ENCODE results near the gene PPM1A.

PPM1A gene

GRCh38 chr14:60225265-60225664 lies 23.8 kb upstream of the PPM1A start:
- in situ Hi-C loops (cut with MboI; ENCODE audit: low sequenced_read_pairs): no loop called here

- in situ Hi-C loops (cut with MboI; ENCODE audit: low sequenced_read_pairs): no loop called here
Measured at GRCh38 chr14:60226298-60226697, 22.7 kb upstream of the PPM1A start.

GRCh38 chr14:60227291-60227690 lies 21.7 kb upstream of the PPM1A start:
- in situ Hi-C loops (cut with MboI; ENCODE audit: low sequenced_read_pairs): no loop called here

DNA sequence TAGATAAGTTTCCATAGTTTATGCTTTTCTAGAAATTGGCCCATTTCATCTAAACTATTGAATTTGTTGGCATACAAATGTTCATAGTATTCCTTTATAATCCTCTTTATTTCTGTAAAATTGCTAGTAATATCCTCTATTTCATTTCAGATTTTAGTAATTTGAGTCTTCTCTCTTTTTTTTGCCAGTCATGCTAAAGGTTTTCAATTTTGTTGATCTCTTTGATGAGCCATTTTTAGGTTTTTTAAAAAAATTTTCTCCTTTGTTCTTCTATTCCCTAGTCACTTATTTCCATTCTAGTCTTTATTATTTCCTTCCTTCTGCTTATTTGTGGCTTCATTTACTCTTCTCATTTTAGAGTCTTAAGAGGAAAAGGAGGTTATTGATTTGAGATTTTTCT lies 19.4 kb upstream of the PPM1A start:
- in situ Hi-C loops (cut with MboI; ENCODE audit: low sequenced_read_pairs): no loop called here

DNA sequence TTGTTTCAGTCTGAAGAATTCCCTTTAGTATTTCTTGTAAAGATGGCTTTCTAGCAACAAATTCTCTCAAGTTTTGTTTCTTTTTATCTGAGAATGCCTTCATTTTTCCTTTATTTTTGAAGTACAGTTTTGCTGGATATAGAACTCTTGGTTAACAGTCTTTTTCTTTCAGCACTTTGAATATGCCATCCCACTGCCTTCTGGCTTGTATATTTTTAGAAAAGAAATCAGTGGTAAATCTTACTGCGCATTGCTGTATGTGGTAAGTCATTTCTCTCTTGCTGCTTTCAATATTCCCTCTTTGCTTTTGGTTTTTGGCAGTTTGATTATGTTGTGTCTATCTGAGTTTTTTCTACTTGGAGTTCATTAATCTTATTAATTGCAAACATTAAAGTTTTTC lies 16.8 kb upstream of the PPM1A start:
- in situ Hi-C loops (cut with MboI; ENCODE audit: low sequenced_read_pairs): no loop called here

GRCh38 chr14:60233251-60233650 lies 15.8 kb upstream of the PPM1A start:
- in situ Hi-C loops (cut with MboI; ENCODE audit: low sequenced_read_pairs): no loop called here

DNA sequence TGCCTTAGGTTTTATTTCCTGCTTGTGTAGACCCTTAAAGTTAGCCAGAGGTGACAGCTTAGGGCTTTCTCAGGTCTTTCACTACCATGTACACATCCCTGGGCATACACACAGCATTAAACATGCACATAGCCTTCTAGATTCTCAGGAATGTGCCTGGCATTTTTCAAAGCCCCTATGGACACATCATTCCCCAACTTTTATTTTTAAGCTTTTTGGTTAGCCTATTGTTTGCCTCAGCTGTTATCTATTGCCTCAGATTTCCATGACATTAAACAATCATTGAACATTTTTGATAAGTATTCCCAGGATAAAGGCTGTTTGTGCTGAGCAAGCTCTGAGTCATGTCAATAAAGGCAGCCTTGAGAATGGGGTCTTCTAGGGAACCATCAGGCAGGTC lies 15.1 kb upstream of the PPM1A start:
- in situ Hi-C loops (cut with MboI; ENCODE audit: low sequenced_read_pairs): no loop called here

GRCh38 chr14:60235440-60235839 lies 13.6 kb upstream of the PPM1A start:
- in situ Hi-C loops (cut with MboI; ENCODE audit: low sequenced_read_pairs): no loop called here

DNA sequence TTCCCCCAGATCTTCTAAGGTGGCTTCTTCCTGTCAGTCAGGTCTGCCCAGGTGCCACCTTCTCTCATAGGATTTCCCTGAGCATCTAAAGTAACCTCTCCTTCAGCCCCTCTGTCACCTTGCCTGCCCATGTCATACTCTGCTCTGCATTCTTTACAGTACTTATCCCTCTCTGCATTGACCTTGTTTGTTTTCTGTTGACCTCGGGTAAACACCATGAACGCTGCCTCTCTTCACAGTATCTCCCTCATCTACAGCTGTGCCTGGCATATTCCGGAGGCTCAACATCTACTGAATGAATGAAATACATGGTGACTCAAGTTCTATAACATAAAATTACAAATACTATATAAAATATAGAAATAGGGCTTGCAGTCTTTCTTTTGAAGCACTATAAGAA lies 10.1 kb upstream of the PPM1A start:
- in situ Hi-C loops (cut with MboI; ENCODE audit: low sequenced_read_pairs): no loop called here

GRCh38 chr14:60240139-60240856 lies 8.7 kb upstream of the PPM1A start:
- in situ Hi-C loops (cut with MboI; ENCODE audit: low sequenced_read_pairs): no loop called here

DNA sequence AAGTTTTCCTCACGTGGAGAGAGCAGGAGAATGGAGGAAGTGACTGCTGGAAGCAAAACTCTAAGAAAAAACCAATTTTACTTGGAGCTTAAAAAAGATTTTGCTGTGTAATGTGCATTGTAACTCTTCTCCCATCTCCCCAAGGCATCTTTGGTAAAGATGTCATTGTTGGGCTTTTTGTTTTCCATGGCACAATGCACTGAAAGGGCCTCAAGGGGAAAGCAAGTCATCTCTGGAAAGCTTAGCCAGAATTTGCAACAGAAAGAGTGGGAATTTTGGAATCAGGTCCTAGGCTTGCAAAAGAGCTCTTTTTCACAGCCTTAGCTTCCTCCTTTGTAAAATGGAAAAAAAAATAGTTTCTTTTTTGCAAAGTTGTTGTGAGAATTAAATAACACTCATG lies 7.9 kb upstream of the PPM1A start:
- in situ Hi-C loops (cut with MboI; ENCODE audit: low sequenced_read_pairs): no loop called here

- in situ Hi-C loops (cut with MboI; ENCODE audit: low sequenced_read_pairs): no loop called here
Measured at GRCh38 chr14:60242429-60242828, 6.6 kb upstream of the PPM1A start.

GRCh38 chr14:60245380-60246177 lies 3.4 kb upstream of the PPM1A start:
- in situ Hi-C loops (cut with MboI; ENCODE audit: low sequenced_read_pairs): no loop called here

GRCh38 chr14:60247994-60248696 lies 876 bp upstream of the PPM1A start:
- in situ Hi-C loops (cut with MboI; ENCODE audit: low sequenced_read_pairs): no loop called here

- in situ Hi-C loops (cut with MboI; ENCODE audit: low sequenced_read_pairs): no loop called here
Measured at GRCh38 chr14:60249321-60250256, 568 bp downstream of the PPM1A start.

DNA sequence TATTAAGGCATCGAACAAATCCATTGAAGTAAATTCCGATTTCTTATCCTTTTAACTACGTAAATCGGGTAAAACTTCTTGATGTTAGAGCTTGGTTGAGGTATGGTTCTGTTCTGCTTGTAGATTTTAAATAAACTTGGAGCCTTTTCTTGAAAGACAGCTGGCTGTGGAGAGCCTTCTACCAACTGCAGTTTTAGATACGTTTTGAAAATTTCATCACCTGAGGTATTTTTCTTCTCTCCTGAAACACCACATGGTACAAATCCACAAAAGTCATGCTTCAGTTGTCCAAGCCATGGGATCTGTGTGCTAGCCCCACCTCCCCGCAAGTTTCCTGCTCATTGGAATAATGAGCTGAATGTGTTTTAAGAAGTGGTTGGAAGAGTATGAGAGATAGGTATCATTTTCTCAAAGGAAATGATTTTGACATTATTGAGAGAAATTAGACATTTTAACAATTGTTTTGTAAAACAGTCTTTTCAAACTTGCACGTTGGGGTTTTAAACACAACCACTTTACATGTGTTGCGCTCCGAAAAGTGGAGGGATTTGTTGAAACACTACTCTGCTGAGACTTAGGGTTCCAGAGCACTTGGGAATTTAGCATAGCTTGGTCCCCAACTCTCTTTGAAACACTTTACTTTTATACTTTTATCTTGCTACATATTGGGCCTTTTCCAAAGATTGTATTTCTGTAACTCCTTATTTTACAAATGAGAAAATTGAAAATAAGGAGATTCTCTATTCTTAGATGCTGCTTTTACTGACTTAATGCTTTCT lies 1.4 kb downstream of the PPM1A start:
- in situ Hi-C loops (cut with MboI; ENCODE audit: low sequenced_read_pairs): no loop called here

GRCh38 chr14:60251877-60252276 lies 2.9 kb downstream of the PPM1A start:
- in situ Hi-C loops (cut with MboI; ENCODE audit: low sequenced_read_pairs): no loop called here

DNA sequence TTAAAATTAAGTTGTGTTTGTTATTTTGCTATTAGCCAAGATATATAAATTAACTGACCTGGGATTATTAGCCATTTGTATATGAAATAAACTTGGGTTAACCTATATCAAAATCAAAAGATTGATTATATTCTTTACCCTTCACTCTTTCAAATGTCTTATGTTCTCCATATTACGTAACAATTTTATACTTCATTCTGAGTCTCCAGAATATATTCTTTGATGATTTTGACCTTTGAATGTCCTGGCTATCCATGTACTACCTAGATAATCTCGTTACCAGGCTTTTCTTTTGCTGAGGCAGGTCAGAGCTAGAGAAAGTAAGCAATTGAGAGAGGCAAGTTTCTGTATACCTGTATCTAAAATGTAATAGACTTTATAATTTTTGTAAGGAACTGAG lies 3.6 kb downstream of the PPM1A start:
- in situ Hi-C loops (cut with MboI; ENCODE audit: low sequenced_read_pairs): no loop called here

DNA sequence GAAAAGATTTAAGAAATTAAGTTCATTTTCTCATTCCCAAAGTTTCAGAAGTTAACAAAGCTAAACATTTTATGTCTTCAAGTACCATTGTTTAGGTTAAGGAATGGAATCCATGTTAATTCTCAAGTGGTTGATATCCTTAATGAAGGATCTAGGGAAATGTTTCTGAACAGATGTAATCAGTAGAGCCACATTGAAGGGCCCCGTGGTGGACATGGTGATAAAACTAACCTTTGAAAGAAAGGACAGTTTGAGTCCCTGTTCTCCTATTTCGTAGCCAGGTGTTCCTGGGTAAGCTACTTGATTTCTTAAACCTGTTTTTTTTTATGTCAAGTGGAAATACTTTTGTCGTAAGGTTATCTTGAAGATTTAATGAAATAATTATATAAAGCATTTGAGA lies 4.6 kb downstream of the PPM1A start:
- in situ Hi-C loops (cut with MboI; ENCODE audit: low sequenced_read_pairs): no loop called here

- in situ Hi-C loops (cut with MboI; ENCODE audit: low sequenced_read_pairs): no loop called here
Measured at GRCh38 chr14:60254176-60254575, 5.2 kb downstream of the PPM1A start.
